ENCODE data around the gene IFT122. TPM values are rescaled to one million over a fixed set of nuclear protein-coding genes. Genes with fewer than 3 reads are reported as not detected.

IFT122 gene
- total RNA-seq, 2 experiments from 2014 or later, result 22.7 to 26.7 TPM

GRCh38 chr3:129415378-129415777 is 24.6 kb upstream of the IFT122 start:
- no peak for DNase-seq
- H3K27ac Mint-ChIP-seq, result no peak overlapping the region
- no peak for ATAC-seq (ENCODE audit: poor library complexity)
- H3K27me3 Mint-ChIP-seq, result no peaks in the 10 kb centered on the region
- POLR2A ChIA-PET, result no interaction called here
- CTCF ChIA-PET, result no interaction called here
- Histone ChIP-seq H3K27me3 (ENCODE audit: control insufficient read depth in 1 of 2, insufficient read depth in 2 of 2, low read length in 2 of 2) (no peaks in the 10 kb centered on the region), H3K27ac (ENCODE audit: low read depth in 1 of 2, low read length in 2 of 2) (no peak overlapping the region), H3K9me3 (ENCODE audit: control insufficient read depth in 1 of 2, insufficient read depth in 1 of 2, low read length in 2 of 2) (no peaks in the 10 kb centered on the region), H3K36me3 (ENCODE audit: insufficient read depth, low read length) (no peaks in the 10 kb centered on the region), H3K4me3 (ENCODE audit: low read length) (no peak overlapping the region), H3K4me1 (ENCODE audit: insufficient read depth, low read length) (no peaks in the 10 kb centered on the region)
- H3K4me3 Mint-ChIP-seq, result no peak overlapping the region
- TF ChIP-seq, protein P1, sequence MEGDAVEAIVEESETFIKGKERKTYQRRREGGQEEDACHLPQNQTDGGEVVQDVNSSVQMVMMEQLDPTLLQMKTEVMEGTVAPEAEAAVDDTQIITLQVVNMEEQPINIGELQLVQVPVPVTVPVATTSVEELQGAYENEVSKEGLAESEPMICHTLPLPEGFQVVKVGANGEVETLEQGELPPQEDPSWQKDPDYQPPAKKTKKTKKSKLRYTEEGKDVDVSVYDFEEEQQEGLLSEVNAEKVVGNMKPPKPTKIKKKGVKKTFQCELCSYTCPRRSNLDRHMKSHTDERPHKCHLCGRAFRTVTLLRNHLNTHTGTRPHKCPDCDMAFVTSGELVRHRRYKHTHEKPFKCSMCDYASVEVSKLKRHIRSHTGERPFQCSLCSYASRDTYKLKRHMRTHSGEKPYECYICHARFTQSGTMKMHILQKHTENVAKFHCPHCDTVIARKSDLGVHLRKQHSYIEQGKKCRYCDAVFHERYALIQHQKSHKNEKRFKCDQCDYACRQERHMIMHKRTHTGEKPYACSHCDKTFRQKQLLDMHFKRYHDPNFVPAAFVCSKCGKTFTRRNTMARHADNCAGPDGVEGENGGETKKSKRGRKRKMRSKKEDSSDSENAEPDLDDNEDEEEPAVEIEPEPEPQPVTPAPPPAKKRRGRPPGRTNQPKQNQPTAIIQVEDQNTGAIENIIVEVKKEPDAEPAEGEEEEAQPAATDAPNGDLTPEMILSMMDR (IDR thresholded peaks at IDR 0.05), result no peak
- no peaks in the 10 kb centered on the region for H3K9me3 Mint-ChIP-seq
- H3K36me3 Mint-ChIP-seq (ENCODE audit: low read depth), result no peaks in the 10 kb centered on the region
- intact Hi-C loops (cut with DNase I, micrococcal nuclease), result no loop called here
- H3K4me1 Mint-ChIP-seq (ENCODE audit: low read depth), result no peaks in the 10 kb centered on the region

- H3K27ac ChIP-seq (ENCODE audit: low read depth in 1 of 2, low read length in 2 of 2), result no peak overlapping the region
- Mint-ChIP-seq H3K4me1 (ENCODE audit: low read depth) (no peaks in the 10 kb centered on the region), H3K36me3 (ENCODE audit: low read depth) (no peaks in the 10 kb centered on the region), H3K9me3 (no peaks in the 10 kb centered on the region), H3K27ac (no peak overlapping the region), H3K4me3 (no peak overlapping the region), H3K27me3 (no peaks in the 10 kb centered on the region)
- H3K4me1 ChIP-seq (ENCODE audit: insufficient read depth, low read length), result no peaks in the 10 kb centered on the region
- no peaks in the 10 kb centered on the region for H3K9me3 ChIP-seq (ENCODE audit: control insufficient read depth in 1 of 2, insufficient read depth in 1 of 2, low read length in 2 of 2)
- no peaks in the 10 kb centered on the region for H3K36me3 ChIP-seq (ENCODE audit: insufficient read depth, low read length)
- intact Hi-C loops (cut with DNase I, micrococcal nuclease), result no loop called here
- TF ChIP-seq, protein P1 (IDR thresholded peaks at IDR 0.05), result no peak
- ChIA-PET CTCF (no interaction called here), POLR2A (no interaction called here)
- H3K27me3 ChIP-seq (ENCODE audit: control insufficient read depth in 1 of 2, insufficient read depth in 2 of 2, low read length in 2 of 2), result no peaks in the 10 kb centered on the region
- ATAC-seq (ENCODE audit: poor library complexity) (no peak), DNase-seq (no peak)
- H3K4me3 ChIP-seq (ENCODE audit: low read length), result no peak overlapping the region
Observed at GRCh38 chr3:129415830-129416229, 24.2 kb upstream of the IFT122 start.

GRCh38 chr3:129416415-129416814 is 23.6 kb upstream of the IFT122 start:
- Histone ChIP-seq H3K27me3 (ENCODE audit: control insufficient read depth in 1 of 2, insufficient read depth in 2 of 2, low read length in 2 of 2) (no peaks in the 10 kb centered on the region), H3K9me3 (ENCODE audit: control insufficient read depth in 1 of 2, insufficient read depth in 1 of 2, low read length in 2 of 2) (no peaks in the 10 kb centered on the region), H3K27ac (ENCODE audit: low read depth in 1 of 2, low read length in 2 of 2) (no peak overlapping the region), H3K4me3 (ENCODE audit: low read length) (no peak overlapping the region), H3K4me1 (ENCODE audit: insufficient read depth, low read length) (no peaks in the 10 kb centered on the region), H3K36me3 (ENCODE audit: insufficient read depth, low read length) (no peaks in the 10 kb centered on the region)
- no peaks in the 10 kb centered on the region for H3K36me3 Mint-ChIP-seq (ENCODE audit: low read depth)
- H3K9me3 Mint-ChIP-seq, result no peaks in the 10 kb centered on the region
- CTCF ChIA-PET, result no interaction called here
- POLR2A ChIA-PET, result no interaction called here
- no peaks in the 10 kb centered on the region for H3K4me1 Mint-ChIP-seq (ENCODE audit: low read depth)
- TF ChIP-seq, protein P1 (IDR thresholded peaks at IDR 0.05), result no peak
- H3K27me3 Mint-ChIP-seq, result no peaks in the 10 kb centered on the region
- intact Hi-C loops (cut with DNase I, micrococcal nuclease), result no loop called here
- ATAC-seq (ENCODE audit: poor library complexity) (no peak), DNase-seq (no peak)
- H3K27ac Mint-ChIP-seq, result no peak overlapping the region
- no peak overlapping the region for H3K4me3 Mint-ChIP-seq
